Retina (tissue), 1 donor: Measurements from ENCODE around the gene RHOF.
A peak's percentile ranks its signal among the peaks of the same experiment; 100 is the strongest.

Source experiments
- DNase-seq: peaks from one replicate; pipeline ENCODE4 v3.0.0-alpha.2; 2016

RHOF gene

GRCh38 chr12:121738340-121738858, 55.1 kb downstream of the RHOF start:
- peak; percentile 7 for DNase-seq

DNA sequence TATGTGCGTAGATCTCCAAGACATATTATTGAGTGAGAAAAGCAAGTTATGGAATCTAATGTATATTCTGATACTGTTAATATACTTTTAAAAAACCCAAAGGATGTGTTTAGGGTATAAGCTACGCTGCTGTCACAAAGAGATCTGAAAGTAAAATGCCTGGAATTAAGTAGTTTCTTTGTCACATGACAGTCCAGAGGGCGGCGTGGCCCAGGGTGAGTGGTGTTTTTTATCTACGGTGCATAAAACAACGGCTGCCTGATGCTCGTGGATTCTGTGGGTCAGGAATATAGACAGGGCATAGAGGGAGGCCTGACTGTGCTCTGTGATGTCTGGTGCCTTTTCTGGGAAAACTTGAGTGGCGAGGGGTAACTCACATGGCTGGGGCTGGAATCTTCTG, 59.6 kb downstream of the RHOF start:
- DNase-seq, result no peak

DNA sequence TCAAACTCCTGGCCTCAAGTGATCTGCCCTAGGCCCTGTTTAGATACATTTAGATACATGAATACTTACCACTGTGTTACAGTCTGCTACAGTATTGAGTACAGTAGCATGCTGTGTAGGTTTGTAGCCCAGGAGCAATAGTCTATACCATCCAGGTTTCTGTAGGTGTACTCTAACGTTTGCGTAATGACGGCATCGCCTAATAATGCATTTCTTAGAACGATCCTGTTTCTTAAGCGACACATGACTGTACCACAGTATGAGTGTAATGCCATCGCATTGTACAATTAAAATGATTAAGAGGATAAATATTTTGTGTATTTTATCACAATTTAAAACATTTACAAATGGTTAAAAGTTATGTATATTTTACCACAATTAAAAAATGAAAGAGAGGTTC, 62.0 kb downstream of the RHOF start:
- no peak for DNase-seq

DNA sequence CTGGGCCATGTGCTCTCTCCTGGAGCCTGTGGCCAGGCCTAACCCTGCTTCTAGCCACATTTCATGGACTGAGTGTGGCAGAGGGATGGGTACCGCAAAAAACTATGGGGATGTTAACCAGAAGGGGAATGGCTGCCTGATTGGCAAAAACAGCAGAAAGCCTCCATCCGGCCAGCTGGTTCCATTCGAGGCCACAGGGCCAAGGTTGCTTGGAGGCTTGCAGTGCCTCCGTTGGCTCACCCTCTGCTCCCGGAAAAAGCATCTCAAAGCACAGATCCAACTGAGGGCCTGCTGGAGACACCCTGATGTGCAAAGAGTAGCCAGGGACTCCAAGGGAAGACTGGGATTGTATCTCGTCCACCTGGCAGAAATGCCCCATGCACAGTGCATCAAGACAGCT, 64.5 kb downstream of the RHOF start:
- DNase-seq, result no peak
